Putamen (tissue), 1 donor: Measurements from ENCODE around the gene MED27.
A peak's percentile ranks its signal among the peaks of the same experiment; 100 is the strongest.

Source experiments
- DNase-seq: peaks from one replicate; pipeline ENCODE4 v3.0.0-alpha.2; 2016; ENCODE audit warnings: low spot score

MED27 gene

DNA sequence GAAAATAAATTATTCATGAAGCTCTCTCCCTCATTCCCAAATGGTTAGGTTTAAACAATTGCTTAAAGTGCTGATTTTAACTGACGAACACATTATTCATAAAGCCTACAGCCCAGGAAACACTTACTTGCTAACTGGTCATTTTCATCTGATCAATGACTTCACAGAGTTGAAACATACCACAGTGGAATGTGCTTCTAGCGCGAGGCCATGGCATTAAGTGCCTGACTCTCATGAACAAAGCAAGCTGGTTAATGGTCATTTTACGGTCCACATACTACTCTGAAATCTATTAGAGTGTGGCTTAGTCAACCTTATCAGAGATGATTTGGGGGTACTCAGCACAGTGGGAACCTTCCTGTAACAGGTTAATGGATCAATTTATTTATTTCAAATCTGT is 114.6 kb downstream of the MED27 start:
- DNase-seq: no peak

DNA sequence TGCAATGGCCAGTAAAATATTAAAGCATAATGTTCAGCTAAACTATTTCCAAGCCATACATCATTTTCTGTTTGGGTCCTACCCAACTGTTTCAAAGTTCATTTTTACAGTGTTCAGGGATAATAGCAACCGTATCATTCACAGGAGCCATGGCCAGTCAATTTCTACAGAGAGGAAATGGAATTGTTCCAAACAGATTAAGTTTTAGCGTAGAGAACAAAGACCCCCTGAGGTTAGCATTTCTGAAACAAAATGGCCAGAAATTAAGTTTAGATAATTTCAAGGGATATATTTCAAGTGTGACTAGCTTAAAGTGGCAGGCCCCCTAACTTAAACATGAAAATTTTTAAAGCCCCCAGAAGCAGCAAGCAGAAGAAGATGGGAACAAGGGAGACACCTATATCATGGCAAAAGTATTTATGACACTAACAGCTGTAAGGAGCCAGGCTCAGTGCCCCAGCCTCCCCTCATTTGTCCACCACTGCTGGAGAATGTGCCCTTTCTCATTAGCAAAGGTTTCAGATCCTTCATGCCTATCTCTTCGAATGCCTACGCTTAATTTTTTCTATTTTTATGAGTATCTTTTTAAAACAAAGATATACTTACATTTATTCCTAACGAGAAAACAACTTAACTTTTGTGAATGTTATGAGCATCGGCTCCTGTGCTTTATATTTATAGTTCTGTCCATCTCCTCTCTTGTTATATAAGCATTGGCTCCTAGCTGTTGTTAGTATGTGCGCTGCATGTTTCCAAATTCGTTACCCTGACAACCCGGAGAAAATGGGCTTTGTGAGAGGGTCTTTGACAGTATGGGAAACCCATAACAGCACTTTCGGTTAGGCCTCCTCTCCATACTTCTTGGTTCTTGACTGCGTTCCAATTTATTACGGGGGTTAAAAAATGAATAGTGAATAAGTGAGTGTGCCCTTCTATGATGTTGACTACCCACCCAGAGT is 116.3 kb downstream of the MED27 start:
- DNase-seq: no peak

DNA sequence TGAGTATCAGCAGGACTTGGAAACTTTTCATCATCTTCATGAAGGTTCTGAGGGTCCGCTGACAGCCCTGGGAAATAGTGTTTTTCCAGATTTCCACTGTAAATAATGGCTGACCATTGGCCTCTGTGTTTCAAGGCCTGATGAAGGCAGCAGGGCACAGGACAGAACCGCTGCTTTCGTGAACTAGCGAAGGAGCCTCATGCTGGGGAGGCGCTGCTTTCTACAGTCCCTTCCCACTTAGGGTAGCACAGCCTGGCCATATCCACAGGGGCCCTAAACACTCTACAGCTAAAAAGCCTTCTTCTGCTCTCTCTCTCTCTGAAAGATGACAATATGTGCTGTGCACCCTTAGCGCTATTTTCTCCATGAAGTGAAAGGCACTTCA is 118.2 kb downstream of the MED27 start:
- no peak for DNase-seq

DNA sequence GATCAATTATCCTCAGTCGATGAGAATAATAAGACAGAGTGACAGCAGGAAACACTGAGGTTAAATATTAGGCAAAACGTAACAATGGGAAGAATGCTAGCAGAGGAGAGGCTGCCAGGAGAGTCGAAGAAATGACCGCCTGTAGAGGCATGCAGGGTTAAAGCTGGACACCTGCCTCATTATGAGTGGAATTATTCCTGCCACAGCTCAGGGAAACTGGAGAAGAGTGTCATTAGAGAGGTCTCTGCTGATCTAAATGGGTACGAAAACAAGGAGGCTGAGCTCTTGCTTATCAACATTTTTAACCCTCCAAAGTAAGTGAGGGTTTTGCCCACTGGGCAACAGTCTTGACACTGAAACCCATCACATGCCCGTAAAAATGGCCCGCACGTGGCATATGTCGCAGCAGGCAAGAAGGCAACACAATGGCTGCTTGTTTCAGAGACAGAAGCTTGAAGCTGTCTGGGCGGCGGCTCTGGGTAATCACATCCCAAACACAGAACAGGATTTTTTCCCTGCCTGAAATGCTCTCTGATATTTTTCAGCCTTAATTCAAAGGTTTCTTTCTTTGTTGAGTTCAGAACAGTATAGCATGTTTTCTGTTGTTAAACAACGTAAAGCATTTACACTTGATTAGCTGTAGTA is 118.7 kb downstream of the MED27 start:
- peak; percentile 83 for DNase-seq

DNA sequence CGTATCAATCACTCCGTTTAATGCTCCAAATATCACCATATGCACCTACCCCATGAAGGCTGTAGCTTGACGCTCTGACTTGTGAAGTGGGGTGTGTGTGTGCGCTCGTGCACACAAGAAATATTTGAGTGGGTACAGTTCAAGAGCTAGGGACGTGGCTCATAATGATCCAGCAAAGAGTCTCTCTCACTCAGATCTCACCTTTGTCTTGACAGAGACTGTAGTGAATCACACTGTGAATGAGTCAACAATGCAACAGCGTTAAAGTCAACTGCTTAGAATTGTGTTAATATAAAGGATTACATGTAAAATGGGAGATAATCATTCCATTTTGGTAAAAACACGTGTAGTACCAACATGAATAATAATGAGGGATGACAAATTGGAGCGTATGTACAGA is 119.4 kb downstream of the MED27 start:
- no peak for DNase-seq

DNA sequence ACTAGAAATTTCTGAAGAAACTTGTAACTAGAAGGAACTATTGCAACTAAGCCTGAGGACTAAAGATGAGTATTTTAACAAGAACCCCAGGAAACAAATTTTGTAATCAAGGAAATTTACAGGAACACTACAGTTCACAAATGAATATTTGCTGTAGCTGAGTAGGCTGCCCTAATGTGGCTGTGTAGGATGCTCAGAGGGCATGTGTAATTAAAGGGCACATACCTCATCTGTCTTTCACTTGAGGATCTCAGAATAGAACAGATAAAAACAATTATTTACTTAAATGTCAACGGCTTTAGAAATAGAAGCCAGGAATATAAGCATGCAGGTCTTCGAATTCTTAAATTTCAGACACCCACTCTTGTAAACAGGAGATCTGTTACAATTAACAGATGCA is 119.8 kb downstream of the MED27 start:
- DNase-seq: no peak

DNA sequence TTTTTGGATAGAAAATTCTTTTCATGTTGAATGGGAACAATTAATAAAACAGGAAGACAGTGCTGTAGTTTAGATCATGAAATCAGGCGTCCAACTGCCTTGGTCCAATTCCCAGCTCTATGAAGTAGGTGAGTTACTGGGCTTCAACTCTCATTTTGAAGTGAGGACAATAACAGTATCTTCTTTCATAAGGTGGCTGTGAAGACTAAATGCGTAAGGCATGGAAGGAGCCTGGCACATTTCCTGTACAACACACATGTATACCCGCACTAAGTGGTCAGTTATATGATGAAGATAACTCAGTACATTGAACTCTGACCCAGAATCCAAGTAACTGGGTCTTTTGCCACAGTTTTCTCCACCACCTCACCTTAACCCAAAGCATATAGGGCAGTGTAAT is 120.6 kb downstream of the MED27 start:
- DNase-seq: no peak

DNA sequence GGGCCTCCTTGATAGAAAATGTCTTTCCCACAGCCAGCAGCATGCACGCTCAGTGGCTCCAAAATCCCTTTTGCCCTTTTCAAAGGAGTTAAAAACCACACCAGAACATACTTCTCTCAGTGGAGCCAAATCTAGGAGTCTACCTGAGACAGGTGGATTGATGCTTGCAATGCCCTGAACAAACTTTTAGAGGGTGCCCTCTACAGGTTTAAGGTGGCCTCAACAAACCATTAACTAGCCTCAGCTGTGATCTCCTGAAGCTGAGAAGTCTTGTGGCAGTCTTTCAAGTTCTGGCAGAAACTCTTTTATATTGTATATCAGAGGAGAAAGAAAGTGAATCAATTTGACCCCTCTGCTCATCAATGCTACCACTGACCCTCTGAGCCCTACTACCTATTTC is 125.4 kb downstream of the MED27 start:
- no peak for DNase-seq

DNA sequence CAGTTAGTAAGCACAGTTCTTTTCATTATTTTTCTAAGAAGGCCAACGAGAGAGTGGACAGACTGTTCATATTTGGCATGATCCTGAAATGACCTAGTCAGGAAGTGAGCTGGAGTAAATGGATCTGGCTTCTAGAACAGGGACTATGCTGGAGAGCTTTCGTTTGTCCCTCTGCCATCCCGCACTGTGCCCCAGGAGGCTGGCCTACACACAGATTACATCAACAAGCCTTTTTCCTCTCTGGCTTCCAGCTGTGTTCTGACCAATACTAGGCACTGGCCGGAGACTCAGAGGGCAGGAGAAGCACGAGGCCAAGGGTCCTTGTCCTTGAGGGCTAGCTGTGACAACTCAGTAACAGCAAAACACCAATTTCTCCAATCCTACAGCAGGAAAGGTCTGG is 127.8 kb downstream of the MED27 start:
- peak; percentile 62 for DNase-seq

DNA sequence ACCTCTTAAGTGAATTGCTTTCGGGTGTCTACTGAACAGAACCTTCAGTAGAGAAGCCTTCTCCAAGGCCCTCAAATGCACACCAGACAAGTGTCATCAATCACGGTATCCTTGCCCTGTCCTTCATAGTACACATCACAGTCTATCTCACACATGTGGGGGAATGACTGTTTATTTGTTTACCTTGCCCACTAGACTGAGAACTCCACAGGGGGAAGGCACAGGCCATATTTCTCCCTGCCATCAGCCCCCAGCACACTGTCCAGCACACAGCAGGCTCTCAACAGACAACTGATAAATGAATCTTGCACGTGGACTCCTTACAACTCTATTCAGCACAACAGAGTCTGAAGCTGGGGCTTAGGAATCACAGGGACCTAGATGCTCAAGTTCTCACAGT is 128.5 kb downstream of the MED27 start:
- no peak for DNase-seq

DNA sequence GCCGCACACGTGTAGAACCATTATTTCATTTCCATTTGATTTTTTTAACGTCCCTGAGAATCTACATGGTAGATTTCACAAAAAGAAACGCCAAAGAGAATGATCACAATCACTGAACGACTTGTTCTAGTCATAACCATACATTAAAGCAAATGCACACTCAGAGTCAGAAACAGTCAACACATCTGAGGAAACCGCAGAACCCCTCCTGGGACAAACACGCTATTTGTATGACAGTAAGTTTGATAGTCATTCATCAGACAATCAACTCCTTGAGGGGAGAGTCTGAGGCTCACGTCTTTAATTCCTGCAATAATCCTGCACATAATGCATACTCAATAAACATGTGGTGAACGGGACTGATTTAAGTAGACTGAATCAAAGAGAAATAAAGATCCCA is 129.2 kb downstream of the MED27 start:
- DNase-seq: no peak

DNA sequence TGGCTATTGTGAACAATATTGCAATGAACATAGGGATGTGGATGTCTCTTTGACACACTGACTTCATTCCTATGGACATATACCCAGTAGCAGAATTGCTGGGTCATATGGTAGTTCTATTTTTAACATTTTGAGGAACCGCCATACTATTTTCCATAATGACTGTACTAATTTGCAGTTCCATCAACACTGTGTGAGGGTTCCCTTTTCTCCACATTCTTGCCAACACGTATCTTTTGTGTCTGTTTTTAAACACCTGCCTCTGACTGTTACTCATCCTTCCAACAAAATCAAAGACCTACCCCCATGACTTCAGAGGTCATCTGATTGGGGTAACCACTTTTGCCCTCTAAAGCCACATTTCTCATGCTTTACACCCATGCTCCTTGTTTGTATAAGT is 133.5 kb downstream of the MED27 start:
- DNase-seq: no peak

DNA sequence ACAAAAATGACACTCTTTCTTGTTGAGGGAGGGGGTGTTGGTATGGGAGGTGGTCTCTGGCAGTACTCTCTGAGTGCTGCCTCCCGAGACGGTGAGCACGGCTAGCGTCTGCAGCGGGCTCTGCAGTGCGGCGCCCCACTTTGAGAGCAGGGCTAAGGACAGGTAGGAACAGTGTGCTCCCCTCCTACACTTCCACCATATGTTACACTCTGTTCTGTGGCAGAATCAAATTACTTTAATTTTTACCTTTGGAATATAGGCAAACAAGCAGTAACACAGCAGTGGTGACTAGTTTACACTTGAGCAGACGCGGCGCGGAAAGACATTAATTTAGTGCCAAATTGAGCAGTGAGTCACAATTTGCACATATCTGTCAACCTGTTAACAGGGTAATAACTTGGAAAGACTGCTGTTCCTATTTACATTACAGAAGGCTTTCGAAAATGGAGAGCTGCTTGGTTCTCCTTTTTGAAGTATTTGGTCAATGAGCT is 136.3 kb downstream of the MED27 start:
- DNase-seq: no peak

DNA sequence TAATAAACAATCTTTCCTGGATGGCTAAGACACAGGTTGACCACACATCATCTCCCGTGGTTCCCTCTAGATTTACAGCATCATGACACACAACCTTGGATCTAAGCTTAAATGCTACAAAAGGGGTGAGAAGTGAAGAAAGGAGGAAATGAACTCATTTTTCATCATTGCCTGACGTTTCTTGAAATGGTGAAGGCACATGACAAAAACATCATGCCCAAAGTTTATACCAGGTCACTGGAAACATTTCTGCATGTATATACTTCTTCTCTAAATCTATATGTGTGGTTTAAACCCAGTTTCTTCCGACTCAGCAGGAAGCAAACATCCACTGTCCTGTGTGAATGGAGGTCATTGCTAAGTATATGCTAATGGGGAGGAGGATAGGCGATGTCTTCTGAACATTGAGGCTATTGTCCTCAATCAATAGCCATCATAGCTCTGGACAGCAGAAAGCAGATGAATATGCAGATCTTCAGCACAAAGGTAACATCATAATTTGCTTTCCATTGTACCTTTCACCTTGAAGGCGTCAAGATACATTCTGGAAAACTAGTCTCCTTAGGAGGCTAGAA is 137.4 kb downstream of the MED27 start:
- no peak for DNase-seq

DNA sequence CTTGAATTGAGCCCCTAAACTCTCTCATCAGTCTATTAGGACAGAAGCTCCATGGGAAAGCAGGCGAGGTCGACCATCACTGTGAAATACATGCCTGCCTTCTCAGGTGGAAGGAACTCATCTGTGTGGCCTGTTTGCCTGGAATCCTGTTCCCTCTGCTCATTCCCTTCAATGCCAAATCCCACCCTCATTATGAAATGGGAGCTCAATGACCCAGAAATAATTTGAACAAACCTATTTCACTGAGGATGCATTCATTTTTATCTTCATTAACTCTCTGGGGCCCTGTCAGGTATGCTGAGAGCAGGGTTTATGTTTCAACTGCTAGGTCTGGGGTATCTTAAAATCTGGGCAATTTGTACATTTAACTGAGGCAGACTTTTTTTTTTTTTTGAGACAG is 142.2 kb downstream of the MED27 start:
- DNase-seq: no peak

DNA sequence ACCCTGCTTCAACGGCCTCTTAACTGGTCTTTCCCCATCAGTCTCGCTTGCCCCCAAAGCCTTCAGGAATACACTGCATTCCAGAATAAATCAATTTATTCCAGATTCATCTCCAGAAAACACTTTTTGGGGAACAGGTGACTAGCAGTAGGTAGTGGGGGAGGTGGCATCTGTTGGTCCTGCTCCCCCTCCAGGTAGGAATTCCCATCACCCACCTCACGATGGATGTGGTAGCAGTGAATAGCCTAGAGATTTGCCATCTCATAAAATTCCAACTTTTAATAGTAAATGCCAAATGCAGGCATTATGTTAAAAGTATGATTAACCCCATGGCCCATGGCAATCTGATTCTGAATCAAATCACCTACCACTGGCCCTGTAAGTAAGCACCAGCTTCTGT is 142.7 kb downstream of the MED27 start:
- no peak for DNase-seq

DNA sequence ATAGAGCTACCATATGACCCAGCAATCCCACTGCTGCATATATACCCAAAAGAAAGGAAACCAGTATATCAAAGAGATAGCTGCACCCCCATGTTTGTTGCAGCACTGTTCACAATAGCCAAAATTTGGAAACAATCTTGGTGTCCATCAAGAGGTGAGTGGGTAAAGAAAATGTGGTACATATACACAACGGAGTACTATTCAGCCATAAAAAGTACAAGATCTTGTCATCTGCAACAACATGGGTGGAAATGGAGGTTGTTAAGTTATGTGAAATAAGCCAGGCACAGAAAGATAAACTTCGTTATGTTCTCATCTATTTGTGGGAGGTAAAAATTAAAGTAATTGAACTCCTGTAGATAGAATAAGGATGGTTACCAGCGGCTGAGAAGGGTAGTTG is 145.0 kb downstream of the MED27 start:
- DNase-seq: no peak

DNA sequence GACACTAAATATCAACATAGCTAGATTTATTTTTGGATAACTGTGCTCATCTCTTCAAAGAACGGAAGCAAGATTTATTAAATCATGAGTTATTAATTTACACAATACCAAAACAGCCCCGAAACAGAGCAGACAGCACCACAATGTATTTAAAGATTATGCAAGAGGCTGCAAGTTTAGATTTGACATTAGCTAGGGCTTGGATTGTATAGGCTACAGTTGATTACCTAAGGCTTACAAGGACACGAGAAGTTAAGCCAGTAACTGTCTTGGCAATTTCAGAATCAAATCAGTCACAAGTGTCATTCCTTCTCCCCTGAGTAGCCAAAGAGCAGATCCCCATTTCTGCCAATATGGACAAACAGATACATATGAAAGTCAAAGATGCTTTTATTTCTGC is 152.6 kb downstream of the MED27 start:
- no peak for DNase-seq

DNA sequence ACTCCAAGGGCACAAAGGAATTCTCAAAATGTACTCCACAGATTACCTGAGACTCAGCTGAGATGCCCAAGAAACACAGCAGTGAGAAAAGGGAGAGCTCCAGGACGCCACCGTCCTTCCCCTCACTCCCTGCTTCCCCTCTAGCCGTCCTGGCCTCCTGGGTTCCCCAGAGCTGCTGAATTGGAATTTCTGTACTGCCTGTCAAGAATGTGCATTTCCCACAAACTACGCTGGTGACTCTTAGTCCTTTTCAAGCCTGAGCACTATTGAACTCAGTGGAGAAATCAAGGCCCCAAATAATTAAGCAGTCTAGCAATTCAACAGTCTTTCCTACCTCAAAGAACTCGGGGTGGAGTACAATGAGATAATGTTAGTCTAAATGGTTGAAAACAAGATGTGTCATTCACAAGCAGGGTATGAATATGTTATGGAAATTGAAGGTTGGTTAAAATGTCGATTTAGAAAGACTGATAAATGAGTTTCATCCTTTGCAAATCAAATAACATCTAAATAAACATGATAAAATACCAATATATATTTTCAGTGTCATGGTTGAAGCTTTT is 153.2 kb downstream of the MED27 start:
- DNase-seq: no peak

DNA sequence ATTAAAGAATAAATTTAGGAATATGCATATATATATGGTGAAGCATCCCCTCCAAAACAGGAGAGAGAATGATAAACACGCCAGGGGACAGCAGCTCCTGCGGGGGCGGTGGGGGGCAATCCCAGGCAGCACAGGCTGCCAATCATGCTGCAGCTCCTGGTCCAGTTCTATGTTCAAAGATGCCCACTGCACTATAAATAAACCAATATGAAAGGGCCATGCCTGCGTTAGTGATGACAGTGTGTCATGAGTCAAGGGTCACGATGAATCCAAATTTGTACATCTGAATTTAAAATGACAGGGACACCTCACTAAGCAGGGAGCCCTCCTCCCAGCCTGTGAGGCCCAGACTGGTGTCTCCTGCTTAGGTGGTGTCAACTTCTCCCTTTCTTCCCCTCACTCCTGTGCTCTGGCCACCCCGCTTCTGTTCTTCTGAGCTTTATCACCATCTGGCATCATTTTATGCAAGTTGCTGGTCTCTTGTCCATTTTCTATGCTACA is 153.9 kb downstream of the MED27 start:
- DNase-seq: no peak

DNA sequence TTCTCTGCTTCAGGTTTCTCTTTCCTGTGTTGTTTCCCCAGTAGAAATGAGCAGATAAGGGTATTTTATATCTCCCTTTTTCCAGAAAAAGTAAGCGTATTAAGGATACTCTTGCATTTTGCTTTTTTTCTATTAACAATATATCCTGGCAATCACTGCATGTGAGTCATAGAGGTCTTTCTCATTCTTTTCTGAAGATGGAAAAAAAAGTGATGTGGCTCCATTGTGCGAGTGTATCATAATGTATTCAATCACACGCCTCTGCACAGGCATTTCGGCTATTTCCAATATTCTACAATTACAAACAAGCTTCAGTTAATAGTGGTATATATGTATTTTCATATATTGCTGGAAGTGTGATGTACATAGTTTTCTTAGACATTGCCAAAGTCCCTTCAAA is 155.9 kb downstream of the MED27 start:
- DNase-seq: no peak

DNA sequence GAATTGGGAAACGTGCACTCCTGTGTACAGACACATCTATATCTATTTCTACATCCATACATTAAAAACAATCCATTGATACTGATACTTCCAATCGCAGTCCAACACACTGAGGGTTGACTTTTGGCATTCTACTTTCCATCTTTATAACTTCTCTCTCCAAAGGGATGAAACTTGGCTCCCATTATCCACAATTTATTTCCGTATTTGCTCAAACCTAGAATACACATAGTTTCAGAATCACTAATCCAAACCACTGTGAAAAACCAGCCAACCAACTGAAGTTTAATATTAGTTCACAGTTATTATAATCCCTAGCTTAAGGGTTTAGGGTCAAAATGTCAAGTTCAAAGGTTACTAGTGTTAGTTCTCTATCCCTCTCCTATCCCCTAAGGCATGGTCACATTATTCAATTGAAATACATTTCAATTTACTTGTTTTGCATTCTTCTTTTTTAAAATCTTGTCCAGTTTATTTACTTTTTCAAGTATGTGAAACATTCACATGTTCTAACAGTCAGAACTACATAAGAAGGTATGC is 156.5 kb downstream of the MED27 start:
- no peak for DNase-seq
